SK-N-SH treated with all-trans-retinoic acid at 6 μM for 48 hours (cell line): ENCODE data around the gene DNAJC15.

Source experiments
- ARNTL ChIP-seq: fragments of 450-650 bp; formaldehyde crosslinking; IDR thresholded peaks from 2 replicates; pipeline ENCODE4 v1.5.0; 2020; ENCODE audit warnings: low read depth, mild to moderate bottlenecking, moderate library complexity, borderline replicate concordance
- OSR1 ChIP-seq: fragments of 250-450 bp; sonication (Bioruptor Pico); IDR thresholded peaks from 2 replicates; pipeline ENCODE4 v1.8.0; 2022; ENCODE audit warnings: moderate library complexity, mild to moderate bottlenecking, inconsistent platforms
- PATZ1 ChIP-seq: fragments of 250-450 bp; sonication (Bioruptor Pico); IDR thresholded peaks from 2 replicates; pipeline ENCODE4 v1.8.0; 2020; ENCODE audit warnings: mild to moderate bottlenecking, moderate library complexity, borderline replicate concordance
- POU6F1 ChIP-seq: fragments of 250-450 bp; sonication (Bioruptor Pico); IDR thresholded peaks from 2 replicates; pipeline ENCODE4 v1.8.0; 2021; ENCODE audit warnings: low read depth, mild to moderate bottlenecking, moderate library complexity, borderline replicate concordance
- PPARA ChIP-seq: fragments of 250-450 bp; sonication (Bioruptor Pico); IDR thresholded peaks from 2 replicates; pipeline ENCODE4 v1.5.0; 2020; ENCODE audit warnings: mild to moderate bottlenecking, borderline replicate concordance
- RARB ChIP-seq: fragments of 250-450 bp; sonication (Bioruptor Pico); IDR thresholded peaks from 2 replicates; pipeline ENCODE4 v1.8.0; 2021; ENCODE audit warnings: mild to moderate bottlenecking, moderate library complexity
- TCF4 ChIP-seq: fragments of 250-450 bp; sonication (Bioruptor Pico); IDR thresholded peaks from 2 replicates; pipeline ENCODE4 v1.8.0; 2021; ENCODE audit warnings: mild to moderate bottlenecking, moderate library complexity, borderline replicate concordance
- ZFP3 ChIP-seq: fragments of 250-450 bp; sonication (Bioruptor Pico); IDR thresholded peaks from 2 replicates; pipeline ENCODE4 v1.5.0; 2020; ENCODE audit warnings: mild to moderate bottlenecking, moderate library complexity
- ZFP30 ChIP-seq: fragments of 450-650 bp; formaldehyde crosslinking; IDR thresholded peaks from 2 replicates; pipeline ENCODE4 v1.5.0; 2022; ENCODE audit warnings: mild to moderate bottlenecking, moderate library complexity

GRCh38 chr13:43003010-43003409, 20.4 kb upstream of the DNAJC15 start:
- TF ChIP-seq POU6F1 (CRISPR knock-in tag): no peak
- no peak for TF ChIP-seq ZFP3
- TF ChIP-seq ZFP30 (CRISPR knock-in tag): no peak
- TF ChIP-seq OSR1 (CRISPR knock-in tag): no peak
- TF ChIP-seq PPARA (CRISPR knock-in tag): no peak
- TF ChIP-seq RARB (CRISPR knock-in tag): no peak
- no peak for TF ChIP-seq PATZ1 (CRISPR knock-in tag)
- no peak for TF ChIP-seq ARNTL (CRISPR knock-in tag)
- no peak for TF ChIP-seq TCF4 (CRISPR knock-in tag)
